ENCODE results near the gene FBXO47.

DNA sequence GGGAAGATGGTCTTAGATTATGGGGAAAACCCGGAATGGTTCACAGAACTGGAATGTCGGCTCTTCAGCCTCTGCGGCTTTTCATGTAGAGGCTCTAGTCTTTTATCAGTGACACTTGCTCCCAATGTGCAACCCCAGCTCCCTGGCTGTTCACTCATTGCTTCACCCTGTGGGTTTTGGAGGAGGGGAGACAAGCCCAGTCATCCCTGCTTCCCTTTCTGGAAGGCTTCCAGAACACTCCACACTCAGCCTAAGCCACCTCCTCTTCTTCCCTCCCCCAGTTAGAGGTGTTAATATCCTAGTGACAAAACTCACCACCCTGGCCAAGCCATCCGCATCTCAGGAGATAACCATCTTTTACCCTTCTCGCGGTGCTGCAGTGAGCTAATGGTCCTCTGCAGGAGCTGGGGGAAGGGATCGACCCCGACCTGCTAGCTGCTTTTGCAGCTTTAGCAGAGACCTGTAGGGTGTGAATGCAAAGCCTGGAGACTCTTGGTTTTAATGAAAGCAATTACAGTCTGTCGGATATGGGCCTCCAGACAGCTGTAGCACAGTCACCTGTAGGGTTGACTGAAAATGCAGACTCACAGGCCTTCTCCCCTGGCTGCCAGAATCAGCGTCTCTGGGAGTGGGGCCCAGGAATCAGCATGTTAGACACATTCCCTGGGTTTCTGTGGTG is 66.1 kb downstream of the FBXO47 start:
- TF ChIP-seq, protein P1, sequence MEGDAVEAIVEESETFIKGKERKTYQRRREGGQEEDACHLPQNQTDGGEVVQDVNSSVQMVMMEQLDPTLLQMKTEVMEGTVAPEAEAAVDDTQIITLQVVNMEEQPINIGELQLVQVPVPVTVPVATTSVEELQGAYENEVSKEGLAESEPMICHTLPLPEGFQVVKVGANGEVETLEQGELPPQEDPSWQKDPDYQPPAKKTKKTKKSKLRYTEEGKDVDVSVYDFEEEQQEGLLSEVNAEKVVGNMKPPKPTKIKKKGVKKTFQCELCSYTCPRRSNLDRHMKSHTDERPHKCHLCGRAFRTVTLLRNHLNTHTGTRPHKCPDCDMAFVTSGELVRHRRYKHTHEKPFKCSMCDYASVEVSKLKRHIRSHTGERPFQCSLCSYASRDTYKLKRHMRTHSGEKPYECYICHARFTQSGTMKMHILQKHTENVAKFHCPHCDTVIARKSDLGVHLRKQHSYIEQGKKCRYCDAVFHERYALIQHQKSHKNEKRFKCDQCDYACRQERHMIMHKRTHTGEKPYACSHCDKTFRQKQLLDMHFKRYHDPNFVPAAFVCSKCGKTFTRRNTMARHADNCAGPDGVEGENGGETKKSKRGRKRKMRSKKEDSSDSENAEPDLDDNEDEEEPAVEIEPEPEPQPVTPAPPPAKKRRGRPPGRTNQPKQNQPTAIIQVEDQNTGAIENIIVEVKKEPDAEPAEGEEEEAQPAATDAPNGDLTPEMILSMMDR (IDR thresholded peaks at IDR 0.05; ENCODE audit: extremely low read depth in 1 of 2, insufficient read depth in 1 of 2, low read depth in 1 of 2, low read length in 2 of 2) = no peak
- TF ChIP-seq POLR2A (IDR thresholded peaks at IDR 0.05; ENCODE audit: low read depth, low read length) = no peak

Data from endothelial cell of umbilical vein (primary cell).